NCI-H345 treated with DMSO at 0.1 percent for 48 hours (cell line): ENCODE data around the gene PIWIL4.

ENCODE experiments used
- DNase-seq: peaks from one replicate; lab custom pipeline; 2025; ENCODE audit not compliant: unreplicated experiment; lab: John Stamatoyannopoulos, UW

PIWIL4 gene

DNA sequence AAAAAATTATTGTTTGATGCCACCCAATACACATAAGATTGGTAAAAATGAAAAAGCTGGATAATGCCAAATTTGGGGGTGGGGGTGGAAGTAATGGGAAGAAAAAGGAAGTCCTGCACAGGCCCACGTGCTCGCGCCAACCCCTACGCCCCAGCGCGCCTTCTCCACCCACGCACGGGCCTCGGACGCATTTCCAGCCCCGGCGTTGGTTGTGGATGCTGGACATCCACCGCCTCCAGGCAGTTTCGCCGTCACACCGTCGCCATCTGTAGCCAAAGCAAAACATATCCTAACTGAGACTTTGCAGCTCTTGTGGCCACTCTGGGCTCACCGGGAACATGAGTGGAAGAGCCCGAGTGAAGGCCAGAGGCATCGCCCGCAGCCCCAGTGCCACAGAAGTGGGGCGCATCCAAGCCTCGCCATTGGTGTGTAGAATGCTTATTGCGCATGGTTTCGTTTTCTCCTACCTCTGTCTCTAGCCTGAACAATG, at the start of gene PIWIL4:
PIWIL4 (plus strand) TSS at position 188 of the 490 bp plus-strand sequence; CDS start at position 339, 151 bp downstream.
- no peak for DNase-seq

GRCh38 chr11:94518300-94518699, 48.9 kb upstream of the PIWIL4 start:
- no peak for DNase-seq

DNA sequence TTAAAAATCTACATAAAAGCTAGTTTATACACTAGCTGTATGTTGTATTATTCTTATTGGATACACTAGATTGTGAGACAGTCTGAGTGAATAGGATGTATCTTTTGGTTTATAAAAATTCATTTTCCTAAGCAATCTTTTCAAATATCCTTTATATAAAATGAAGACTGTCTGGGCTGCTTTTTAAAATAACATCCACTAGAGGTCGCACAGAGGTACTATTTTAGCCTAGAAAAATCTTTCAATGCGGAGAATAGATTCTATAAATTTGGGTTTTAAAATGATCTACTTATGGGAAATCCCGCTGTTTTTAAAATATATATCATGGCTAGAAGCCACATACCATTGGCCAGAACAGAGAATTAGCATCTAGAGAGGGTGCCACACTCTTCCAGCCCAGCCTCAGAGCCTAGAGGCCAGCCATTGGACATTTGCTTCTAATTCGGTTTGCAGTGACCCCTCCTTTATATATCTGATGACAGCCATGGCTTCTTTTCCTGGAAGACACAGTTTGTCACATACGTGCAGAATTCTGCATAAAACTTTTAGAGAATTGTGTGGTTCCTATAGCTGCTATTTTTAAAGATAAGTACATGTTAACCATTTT, 47.6 kb upstream of the PIWIL4 start:
- DNase-seq = peak; percentile 14

GRCh38 chr11:94521684-94522083, 45.5 kb upstream of the PIWIL4 start:
- DNase-seq = no peak

GRCh38 chr11:94524341-94524740, 42.8 kb upstream of the PIWIL4 start:
- no peak for DNase-seq

DNA sequence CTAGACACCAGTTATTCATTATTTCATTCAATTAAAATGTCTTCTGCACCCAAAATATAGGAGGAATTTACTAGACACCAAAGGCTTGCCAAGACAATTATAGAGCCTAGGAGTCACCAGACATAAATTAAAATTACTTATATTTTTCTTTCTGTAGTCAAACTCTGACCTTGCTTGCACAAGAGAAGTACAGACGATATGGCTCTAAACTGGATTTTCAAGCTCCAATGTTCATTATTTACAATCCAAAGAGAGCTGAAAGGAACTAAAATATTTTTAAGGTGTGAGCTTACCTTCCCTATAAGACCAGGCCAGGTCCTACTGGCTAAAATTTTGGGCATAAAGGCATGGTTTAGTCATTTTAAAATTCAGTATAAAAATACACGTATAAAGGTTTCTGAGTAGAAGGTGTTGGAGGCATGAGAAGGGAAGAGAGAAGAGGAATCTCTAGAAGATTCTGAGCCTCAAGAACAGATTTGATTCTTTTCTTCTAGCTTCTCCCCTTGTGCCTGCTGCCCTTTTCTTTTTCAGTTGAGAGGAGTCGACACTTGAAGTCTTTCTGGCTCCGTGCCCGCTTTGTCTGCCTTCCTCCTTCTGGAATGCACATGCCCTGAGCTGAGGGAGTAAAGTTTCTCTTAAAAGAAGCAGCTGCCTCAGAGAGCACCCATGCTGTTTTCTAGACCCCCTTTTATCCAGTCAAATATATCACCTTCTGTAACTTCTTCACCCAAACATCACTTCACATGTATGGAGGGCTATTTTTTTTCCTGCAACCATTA, 41.4 kb upstream of the PIWIL4 start:
- no peak for DNase-seq

DNA sequence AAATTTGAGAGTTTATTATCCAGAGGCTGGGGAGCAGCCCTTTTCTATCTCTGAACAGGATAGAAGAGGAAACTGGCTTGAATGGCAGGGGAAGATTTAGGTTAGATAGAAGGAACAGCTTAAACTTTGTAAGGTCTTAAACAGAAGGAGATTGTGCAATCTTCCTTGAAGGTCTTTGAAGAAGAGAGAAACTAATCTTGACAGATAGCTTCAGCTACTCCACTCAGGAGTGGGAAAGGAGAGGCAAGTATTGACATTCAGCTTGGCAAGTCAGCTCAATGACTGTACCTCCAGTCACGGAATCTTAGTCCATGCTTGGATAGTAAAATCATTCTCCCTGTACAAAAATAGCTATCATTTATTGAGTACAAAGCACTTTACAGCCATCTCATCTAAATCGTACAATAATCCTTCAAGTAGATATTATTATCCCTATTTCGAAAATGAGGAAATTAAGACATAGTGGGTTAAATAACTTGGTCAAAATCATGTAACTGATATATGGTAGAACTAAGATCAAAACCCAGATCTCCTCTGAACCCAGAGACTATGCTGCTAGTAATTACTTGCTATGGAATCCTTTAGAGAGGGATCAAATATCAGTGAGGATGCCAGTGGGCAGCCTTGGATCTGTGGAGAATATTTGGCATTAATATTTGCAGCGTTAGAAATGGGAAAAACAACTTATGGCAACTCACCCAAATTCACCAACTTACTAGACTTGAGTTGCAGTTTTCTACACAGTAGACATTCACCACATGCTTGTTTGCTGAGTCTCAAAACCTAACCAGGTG, 40.3 kb upstream of the PIWIL4 start:
- no peak for DNase-seq

DNA sequence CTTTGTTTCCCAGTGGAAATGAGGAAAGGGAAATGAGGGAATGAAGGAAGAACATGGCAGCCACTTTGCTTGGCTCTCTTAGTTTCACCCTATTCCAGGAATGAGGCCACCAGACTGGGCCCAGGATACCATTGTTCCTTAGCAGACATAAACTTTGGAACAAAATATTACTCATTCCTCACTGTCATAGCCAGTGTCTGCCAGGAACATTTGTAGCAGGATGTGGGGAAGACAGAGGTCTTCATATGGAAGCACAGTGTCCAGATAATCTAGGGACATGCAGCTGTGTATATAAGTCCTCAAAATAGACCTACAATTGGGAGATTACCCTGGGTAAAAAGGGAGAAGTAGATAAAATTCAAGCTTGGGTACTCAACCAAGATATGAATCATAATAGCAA, 38.6 kb upstream of the PIWIL4 start:
- no peak for DNase-seq

- DNase-seq = no peak
Observed at GRCh38 chr11:94532211-94532610, 35.0 kb upstream of the PIWIL4 start.

DNA sequence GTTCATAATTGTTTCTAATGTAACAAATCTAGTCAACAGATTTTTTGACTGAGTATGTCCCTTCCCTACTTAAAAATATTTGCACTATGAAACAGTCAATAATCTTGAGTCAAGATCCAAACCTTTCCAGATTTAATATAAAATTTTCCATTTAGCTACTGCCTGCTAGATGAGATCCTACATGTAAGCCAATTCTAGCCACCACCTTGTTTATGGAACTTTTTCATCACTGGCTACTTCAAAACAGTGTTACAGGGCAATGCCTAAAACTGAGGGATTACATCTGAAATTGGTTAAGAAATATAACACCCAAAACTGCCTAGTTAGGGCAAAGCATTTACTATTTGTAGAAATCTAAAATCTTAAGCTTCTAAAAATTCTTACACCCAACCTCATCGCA, 34.0 kb upstream of the PIWIL4 start:
- no peak for DNase-seq

DNA sequence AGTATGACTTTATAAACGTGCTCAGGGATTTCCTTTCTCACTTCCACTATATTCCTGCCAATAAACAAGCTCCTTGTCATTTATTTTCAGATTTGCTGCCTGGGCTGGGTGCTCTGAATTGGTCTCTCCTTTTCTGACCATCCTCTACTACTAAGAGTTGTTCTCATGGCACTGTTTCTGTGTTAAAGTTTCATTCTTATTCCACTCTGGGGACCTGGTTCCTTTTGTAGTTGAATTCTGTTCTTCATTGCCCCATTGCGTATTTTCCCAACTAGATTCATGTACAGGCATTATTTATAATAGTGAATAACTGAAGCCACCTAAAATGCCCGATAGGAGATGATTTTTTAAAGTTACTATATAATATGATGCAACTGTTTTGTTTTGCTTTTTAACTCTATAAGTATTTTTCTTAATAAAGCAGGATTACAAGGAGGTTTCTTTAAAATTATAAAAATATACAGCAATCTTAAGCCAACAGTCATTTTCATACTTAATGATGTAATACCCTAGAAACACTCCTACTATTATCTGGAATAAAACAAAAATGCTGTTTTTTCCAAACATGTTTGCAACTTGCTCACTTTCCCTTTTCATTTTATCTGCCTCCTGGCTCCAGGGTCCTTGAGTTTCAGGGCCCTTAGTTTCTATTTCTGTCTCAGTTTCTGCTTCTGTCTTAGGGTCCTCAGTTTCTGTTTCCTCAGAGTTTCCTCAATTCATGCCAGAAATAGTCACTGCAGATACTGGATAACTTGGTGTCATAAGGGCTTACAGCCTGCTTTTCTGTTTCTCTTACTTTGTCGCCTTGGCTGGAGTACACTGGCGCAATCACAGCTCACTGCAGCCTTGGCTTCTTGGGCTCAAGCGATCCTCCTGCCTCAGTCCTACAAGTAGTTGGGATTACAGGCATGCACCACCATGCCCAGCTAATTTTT, 33.2 kb upstream of the PIWIL4 start:
- no peak for DNase-seq

DNA sequence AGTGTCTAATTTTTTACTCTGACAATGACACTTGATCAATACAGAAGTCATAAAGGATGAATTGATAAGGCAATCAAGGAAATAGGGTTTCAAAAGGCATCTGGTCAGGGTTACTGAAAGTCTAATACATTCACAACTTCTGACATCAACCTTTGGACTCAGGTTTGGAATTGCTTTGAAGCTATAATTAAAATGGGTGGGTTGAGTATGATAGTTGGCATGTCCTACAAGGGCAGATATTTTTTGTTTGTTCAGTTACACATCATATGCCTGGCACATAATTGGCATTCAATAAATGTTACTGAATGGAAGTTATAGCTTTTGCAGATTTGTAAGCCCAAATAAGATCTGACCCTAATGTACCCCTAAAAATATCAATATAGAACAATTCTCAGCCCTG, 30.8 kb upstream of the PIWIL4 start:
- no peak for DNase-seq

GRCh38 chr11:94537031-94537600, 30.1 kb upstream of the PIWIL4 start:
- DNase-seq = no peak

DNA sequence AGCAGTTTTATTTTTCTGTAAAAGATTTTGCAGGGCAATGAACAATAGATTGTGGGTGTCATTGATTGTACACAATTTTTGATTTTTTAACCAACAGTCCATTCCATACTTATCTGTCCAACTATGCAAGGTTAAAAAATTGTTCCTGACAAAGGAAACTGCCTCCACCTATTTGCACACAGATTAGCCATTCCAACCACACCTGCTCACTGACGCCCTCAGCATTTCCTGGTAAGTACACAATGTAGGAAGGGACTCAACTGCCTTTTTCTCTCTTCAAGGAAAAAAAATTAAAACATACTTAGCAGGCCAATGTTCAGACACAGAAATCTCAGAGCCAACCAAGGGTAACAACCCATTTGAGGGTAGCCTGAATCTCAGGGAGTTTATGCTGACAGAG, 27.7 kb upstream of the PIWIL4 start:
- DNase-seq = no peak

GRCh38 chr11:94543695-94544645, 23.2 kb upstream of the PIWIL4 start, which contains the start of gene FUT4:
Gene FUT4, plus strand, starts transcription at chr11:94543921. Its CDS starts 213 bp downstream, at chr11:94544134.
- DNase-seq = peak; percentile 58

DNA sequence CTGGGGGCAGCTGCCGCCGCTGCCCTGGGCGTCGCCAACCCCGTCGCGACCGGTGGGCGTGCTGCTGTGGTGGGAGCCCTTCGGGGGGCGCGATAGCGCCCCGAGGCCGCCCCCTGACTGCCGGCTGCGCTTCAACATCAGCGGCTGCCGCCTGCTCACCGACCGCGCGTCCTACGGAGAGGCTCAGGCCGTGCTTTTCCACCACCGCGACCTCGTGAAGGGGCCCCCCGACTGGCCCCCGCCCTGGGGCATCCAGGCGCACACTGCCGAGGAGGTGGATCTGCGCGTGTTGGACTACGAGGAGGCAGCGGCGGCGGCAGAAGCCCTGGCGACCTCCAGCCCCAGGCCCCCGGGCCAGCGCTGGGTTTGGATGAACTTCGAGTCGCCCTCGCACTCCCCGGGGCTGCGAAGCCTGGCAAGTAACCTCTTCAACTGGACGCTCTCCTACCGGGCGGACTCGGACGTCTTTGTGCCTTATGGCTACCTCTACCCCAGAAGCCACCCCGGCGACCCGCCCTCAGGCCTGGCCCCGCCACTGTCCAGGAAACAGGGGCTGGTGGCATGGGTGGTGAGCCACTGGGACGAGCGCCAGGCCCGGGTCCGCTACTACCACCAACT, 22.4 kb upstream of the PIWIL4 start:
- no peak for DNase-seq

DNA sequence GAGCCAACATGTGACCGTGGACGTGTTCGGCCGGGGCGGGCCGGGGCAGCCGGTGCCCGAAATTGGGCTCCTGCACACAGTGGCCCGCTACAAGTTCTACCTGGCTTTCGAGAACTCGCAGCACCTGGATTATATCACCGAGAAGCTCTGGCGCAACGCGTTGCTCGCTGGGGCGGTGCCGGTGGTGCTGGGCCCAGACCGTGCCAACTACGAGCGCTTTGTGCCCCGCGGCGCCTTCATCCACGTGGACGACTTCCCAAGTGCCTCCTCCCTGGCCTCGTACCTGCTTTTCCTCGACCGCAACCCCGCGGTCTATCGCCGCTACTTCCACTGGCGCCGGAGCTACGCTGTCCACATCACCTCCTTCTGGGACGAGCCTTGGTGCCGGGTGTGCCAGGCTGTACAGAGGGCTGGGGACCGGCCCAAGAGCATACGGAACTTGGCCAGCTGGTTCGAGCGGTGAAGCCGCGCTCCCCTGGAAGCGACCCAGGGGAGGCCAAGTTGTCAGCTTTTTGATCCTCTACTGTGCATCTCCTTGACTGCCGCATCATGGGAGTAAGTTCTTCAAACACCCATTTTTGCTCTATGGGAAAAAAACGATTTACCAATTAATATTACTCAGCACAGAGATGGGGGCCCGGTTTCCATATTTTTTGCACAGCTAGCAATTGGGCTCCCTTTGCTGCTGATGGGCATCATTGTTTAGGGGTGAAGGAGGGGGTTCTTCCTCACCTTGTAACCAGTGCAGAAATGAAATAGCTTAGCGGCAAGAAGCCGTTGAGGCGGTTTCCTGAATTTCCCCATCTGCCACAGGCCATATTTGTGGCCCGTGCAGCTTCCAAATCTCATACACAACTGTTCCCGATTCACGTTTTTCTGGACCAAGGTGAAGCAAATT, 21.7 kb upstream of the PIWIL4 start:
- no peak for DNase-seq

DNA sequence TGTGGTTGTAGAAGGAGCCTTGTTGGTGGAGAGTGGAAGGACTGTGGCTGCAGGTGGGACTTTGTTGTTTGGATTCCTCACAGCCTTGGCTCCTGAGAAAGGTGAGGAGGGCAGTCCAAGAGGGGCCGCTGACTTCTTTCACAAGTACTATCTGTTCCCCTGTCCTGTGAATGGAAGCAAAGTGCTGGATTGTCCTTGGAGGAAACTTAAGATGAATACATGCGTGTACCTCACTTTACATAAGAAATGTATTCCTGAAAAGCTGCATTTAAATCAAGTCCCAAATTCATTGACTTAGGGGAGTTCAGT, 21.1 kb upstream of the PIWIL4 start:
- DNase-seq = no peak
